HG02970 (cell line): ENCODE data around the gene LIN28A.
A peak's percentile ranks its signal among the peaks of the same experiment; 100 is the strongest.

ENCODE experiments used
- ATAC-seq: cut with Tn5 transposase; IDR thresholded peaks from one replicate; pipeline ENCODE4 v1.9.1; 2021; ENCODE audit warnings: mild to moderate bottlenecking, moderate library complexity, moderate number of reproducible peaks; ENCODE audit not compliant: unreplicated experiment, low FRiP score

The LIN28A gene

GRCh38 chr1:26431979-26432695, 21.5 kb downstream of the LIN28A start, which contains the start of gene DHDDS:
DHDDS (plus strand) TSS chr1:26432321; CDS start chr1:26432946, 625 bp downstream.
- peak; percentile 95 for ATAC-seq

GRCh38 chr1:26432793-26433192, 22.2 kb downstream of the LIN28A start:
- no peak for ATAC-seq

GRCh38 chr1:26434161-26434752, 23.6 kb downstream of the LIN28A start:
- no peak for ATAC-seq

GRCh38 chr1:26438041-26438440, 27.4 kb downstream of the LIN28A start:
- ATAC-seq, result no peak

- no peak for ATAC-seq
Observed at GRCh38 chr1:26440259-26440658, 29.6 kb downstream of the LIN28A start.

GRCh38 chr1:26449868-26450267, 39.3 kb downstream of the LIN28A start:
- ATAC-seq, result no peak

GRCh38 chr1:26450908-26451307, 40.3 kb downstream of the LIN28A start:
- no peak for ATAC-seq

GRCh38 chr1:26452459-26453183, 42.0 kb downstream of the LIN28A start:
- ATAC-seq, result no peak

GRCh38 chr1:26459148-26459547, 48.5 kb downstream of the LIN28A start:
- ATAC-seq, result no peak

- no peak for ATAC-seq
Observed at GRCh38 chr1:26459573-26460031, 49.0 kb downstream of the LIN28A start.

GRCh38 chr1:26468911-26469310, 58.3 kb downstream of the LIN28A start:
- no peak for ATAC-seq

- no peak for ATAC-seq
Observed at GRCh38 chr1:26469558-26469957, 58.9 kb downstream of the LIN28A start.

- no peak for ATAC-seq
Observed at GRCh38 chr1:26470878-26471497, 60.4 kb downstream of the LIN28A start.

GRCh38 chr1:26471498-26472319, 61.1 kb downstream of the LIN28A start:
- no peak for ATAC-seq

GRCh38 chr1:26472320-26472900, 61.8 kb downstream of the LIN28A start, which contains the start of gene HMGN2:
HMGN2 (plus strand) TSS chr1:26472440; CDS start chr1:26472613, 173 bp downstream.
- ATAC-seq, result peak; percentile 28

GRCh38 chr1:26472901-26473845, 62.6 kb downstream of the LIN28A start:
- peak; percentile 80 for ATAC-seq

GRCh38 chr1:26474818-26475217, 64.2 kb downstream of the LIN28A start:
- ATAC-seq, result no peak

GRCh38 chr1:26475989-26476388, 65.4 kb downstream of the LIN28A start:
- ATAC-seq, result no peak
